ENCODE measurements around the gene CDH4. TPM values are rescaled to one million over a fixed set of nuclear protein-coding genes. Genes with fewer than 3 reads are reported as not detected.
A peak's percentile ranks its signal among the peaks of the same experiment; 100 is the strongest.

Gene CDH4
- total RNA-seq, 1 experiment from 2014 or later, result 3.9 TPM

DNA sequence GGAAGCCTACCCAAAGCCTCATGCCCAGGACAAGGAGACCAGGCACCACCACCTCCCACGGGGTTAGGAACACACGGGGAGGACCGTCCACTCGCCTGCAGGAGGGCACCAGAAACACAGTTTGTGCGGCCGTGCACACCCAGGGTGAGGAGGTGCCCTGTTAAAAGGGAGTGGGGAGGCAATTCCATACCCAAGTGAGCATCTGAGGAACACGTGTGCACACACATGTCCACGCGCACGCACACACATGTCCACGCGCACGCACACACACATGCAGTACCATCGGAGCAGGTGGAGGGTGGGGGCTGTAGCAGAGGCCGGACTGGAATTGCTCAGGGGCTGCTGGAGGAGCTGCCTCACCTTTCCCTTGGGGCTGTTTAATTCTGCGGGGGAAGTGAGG lies 554.3 kb downstream of the CDH4 start:
- H3K4me3 ChIP-seq (ENCODE audit: insufficient read depth, low read depth, low read length), result no peak overlapping the region
- DNase-seq, result peak; percentile 29
- no peaks in the 10 kb centered on the region for H3K36me3 ChIP-seq (replicated peaks; ENCODE audit: control insufficient read depth, insufficient read depth, low read length)
- no peaks in the 10 kb centered on the region for H3K27me3 ChIP-seq (ENCODE audit: control insufficient read depth, insufficient read depth, low read length)

- DNase-seq, result peak; percentile 55
- Histone ChIP-seq H3K36me3 (replicated peaks; ENCODE audit: control insufficient read depth, insufficient read depth, low read length) (no peaks in the 10 kb centered on the region), H3K4me3 (ENCODE audit: insufficient read depth, low read depth, low read length) (no peak overlapping the region), H3K27me3 (ENCODE audit: control insufficient read depth, insufficient read depth, low read length) (no peaks in the 10 kb centered on the region)
Measured at GRCh38 chr20:61806995-61807394, 554.9 kb downstream of the CDH4 start.

DNA sequence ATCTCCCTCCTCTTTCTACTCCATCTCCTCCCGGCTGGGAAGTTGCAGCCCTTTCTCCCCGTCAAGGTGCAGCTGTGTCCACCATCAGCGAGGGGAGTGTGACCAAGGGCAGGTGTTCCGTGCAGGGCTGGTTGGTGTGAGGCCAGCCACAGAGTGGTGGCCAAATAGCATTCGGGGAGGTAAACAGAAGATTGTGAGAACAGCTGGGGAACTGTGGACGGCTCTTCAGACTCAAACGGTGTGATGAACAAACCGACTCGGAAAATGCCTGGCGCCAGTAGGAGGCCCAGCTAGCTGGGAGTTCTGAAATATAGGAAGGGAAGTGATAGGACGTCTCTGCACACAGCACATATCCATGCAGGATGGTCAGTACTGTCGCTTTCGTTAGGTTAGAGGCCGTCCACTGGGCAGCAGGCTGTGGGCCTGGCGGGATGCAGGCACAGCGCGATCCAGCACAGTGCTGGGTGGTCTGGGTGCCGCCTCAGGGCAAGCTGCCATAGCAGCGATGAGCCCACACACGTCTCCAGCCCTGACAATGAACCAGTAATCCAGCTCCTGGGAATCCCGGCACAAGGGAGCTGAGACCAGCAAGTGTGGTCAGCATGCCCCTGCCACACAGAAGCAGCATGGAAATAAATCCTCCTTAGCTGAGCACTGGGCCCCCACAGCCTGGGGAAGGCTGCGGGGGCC lies 555.6 kb downstream of the CDH4 start:
- peak; percentile 67 for DNase-seq
- Histone ChIP-seq H3K36me3 (replicated peaks; ENCODE audit: control insufficient read depth, insufficient read depth, low read length) (no peaks in the 10 kb centered on the region), H3K4me3 (ENCODE audit: insufficient read depth, low read depth, low read length) (no peak overlapping the region), H3K27me3 (ENCODE audit: control insufficient read depth, insufficient read depth, low read length) (no peaks in the 10 kb centered on the region)

- peak; percentile 66 for DNase-seq
- no peaks in the 10 kb centered on the region for H3K36me3 ChIP-seq (replicated peaks; ENCODE audit: control insufficient read depth, insufficient read depth, low read length)
- H3K27me3 ChIP-seq (ENCODE audit: control insufficient read depth, insufficient read depth, low read length), result no peaks in the 10 kb centered on the region
- H3K4me3 ChIP-seq (ENCODE audit: insufficient read depth, low read depth, low read length), result no peak overlapping the region
Measured at GRCh38 chr20:61808447-61808846, 556.4 kb downstream of the CDH4 start.

DNA sequence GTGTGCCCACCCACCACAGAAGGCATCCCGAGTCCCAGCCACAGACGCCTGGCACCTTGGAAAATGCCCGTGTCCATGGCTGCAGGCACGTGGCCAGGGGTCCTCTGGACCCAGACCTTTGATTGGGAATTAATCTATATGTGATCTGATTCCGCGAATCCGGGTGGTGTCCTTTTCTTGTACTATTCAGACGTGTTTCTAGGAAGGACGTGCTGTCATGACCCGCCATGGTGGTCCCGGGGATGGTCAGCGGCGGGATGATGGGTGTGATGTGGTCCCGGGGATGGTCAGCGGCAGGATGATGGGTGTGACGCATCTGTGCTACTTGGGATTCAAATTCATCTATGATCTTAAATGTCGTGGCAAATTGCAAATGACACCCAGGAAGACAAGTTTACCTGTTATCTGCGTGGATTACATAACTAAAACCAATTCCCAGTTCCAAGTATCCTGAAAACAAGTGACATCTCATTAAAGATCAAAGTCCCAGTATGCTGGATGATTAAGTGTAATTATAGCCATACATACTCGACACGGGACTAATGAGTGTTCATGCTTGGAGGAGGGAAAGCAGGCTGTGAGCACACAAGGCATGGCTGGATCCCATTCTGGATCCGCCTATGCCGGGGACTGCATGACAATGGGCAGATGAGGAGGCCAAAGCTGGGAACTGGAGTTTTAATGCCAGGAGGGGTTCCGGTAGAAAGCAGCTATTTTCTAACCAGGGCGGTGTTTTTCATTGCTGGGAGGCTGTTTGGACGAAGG lies 557.1 kb downstream of the CDH4 start:
- no peaks in the 10 kb centered on the region for H3K36me3 ChIP-seq (replicated peaks; ENCODE audit: control insufficient read depth, insufficient read depth, low read length)
- DNase-seq, result peak; percentile 70
- no peaks in the 10 kb centered on the region for H3K27me3 ChIP-seq (ENCODE audit: control insufficient read depth, insufficient read depth, low read length)
- H3K4me3 ChIP-seq (ENCODE audit: insufficient read depth, low read depth, low read length), result no peak overlapping the region

DNA sequence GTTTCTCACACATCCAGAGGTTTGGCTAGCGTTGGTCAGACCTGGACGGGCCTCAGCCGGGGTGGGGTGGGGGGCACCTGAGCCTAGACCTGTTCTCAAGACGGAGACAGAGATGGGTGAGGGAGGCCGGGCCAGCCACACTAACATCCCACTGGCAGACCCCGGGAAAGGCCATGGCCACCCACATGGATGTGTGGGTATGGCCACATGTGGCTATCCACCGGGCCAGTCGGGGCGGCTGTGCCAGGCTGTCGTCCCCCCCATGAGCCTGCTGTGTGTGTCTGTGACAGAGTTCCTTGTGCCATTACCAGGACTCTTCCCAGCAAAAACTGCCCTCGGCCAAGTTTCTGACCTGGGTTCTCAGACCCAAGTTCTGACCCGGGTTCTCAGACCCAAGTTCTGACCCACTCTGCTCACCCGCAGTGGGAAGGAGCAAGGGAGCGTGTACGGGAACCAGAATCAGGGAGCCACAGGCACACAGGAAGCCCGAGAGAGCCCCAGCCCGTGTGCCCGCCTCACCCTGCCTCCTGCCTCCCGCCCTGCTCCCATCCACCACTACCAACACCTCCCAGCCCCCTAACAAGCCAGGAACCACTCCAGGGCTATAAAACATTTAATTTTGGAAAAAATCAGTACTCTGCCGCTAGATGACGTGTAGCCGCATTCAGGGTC lies 558.1 kb downstream of the CDH4 start:
- H3K36me3 ChIP-seq (replicated peaks; ENCODE audit: control insufficient read depth, insufficient read depth, low read length), result no peaks in the 10 kb centered on the region
- no peak overlapping the region for H3K4me3 ChIP-seq (ENCODE audit: insufficient read depth, low read depth, low read length)
- no peaks in the 10 kb centered on the region for H3K27me3 ChIP-seq (ENCODE audit: control insufficient read depth, insufficient read depth, low read length)
- peak; percentile 48 for DNase-seq

DNA sequence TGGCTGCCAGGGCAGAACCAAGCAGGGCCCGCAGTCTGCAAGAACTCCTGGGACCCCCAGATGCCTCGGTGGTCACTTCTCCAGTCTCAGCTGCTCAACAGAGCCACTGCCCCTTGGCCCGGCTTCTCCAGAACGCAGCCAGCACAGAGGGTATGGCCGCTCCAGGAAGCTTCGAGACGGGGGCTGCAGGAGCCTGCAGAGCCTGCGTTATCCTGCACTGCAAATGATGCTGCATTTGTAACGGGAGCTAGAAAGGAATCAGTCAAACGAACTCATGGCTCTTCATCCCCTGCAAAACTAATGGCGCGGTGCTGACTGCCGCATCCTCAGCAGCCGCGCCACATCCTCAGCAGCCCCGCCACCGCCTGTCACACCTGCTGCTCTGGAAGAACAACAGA lies 558.7 kb downstream of the CDH4 start:
- H3K27me3 ChIP-seq (ENCODE audit: control insufficient read depth, insufficient read depth, low read length), result no peaks in the 10 kb centered on the region
- H3K4me3 ChIP-seq (ENCODE audit: insufficient read depth, low read depth, low read length), result no peak overlapping the region
- DNase-seq, result peak; percentile 51
- no peaks in the 10 kb centered on the region for H3K36me3 ChIP-seq (replicated peaks; ENCODE audit: control insufficient read depth, insufficient read depth, low read length)

- DNase-seq, result peak; percentile 59
- Histone ChIP-seq H3K4me3 (ENCODE audit: insufficient read depth, low read depth, low read length) (no peak overlapping the region), H3K36me3 (replicated peaks; ENCODE audit: control insufficient read depth, insufficient read depth, low read length) (no peaks in the 10 kb centered on the region), H3K27me3 (ENCODE audit: control insufficient read depth, insufficient read depth, low read length) (no peaks in the 10 kb centered on the region)
Measured at GRCh38 chr20:61811166-61811565, 559.1 kb downstream of the CDH4 start.

- DNase-seq, result peak; percentile 57
- H3K27me3 ChIP-seq (ENCODE audit: control insufficient read depth, insufficient read depth, low read length), result no peaks in the 10 kb centered on the region
- H3K36me3 ChIP-seq (replicated peaks; ENCODE audit: control insufficient read depth, insufficient read depth, low read length), result no peaks in the 10 kb centered on the region
- no peak overlapping the region for H3K4me3 ChIP-seq (ENCODE audit: insufficient read depth, low read depth, low read length)
Measured at GRCh38 chr20:61812121-61812844, 560.2 kb downstream of the CDH4 start.

GRCh38 chr20:61812845-61813485 lies 560.9 kb downstream of the CDH4 start:
- Histone ChIP-seq H3K4me3 (ENCODE audit: insufficient read depth, low read depth, low read length) (no peak overlapping the region), H3K27me3 (ENCODE audit: control insufficient read depth, insufficient read depth, low read length) (no peaks in the 10 kb centered on the region), H3K36me3 (replicated peaks; ENCODE audit: control insufficient read depth, insufficient read depth, low read length) (no peaks in the 10 kb centered on the region)
- DNase-seq, result peak; percentile 45

- peak; percentile 47 for DNase-seq
- no peaks in the 10 kb centered on the region for H3K36me3 ChIP-seq (replicated peaks; ENCODE audit: control insufficient read depth, insufficient read depth, low read length)
Measured at GRCh38 chr20:61813791-61814190, 561.7 kb downstream of the CDH4 start.

DNA sequence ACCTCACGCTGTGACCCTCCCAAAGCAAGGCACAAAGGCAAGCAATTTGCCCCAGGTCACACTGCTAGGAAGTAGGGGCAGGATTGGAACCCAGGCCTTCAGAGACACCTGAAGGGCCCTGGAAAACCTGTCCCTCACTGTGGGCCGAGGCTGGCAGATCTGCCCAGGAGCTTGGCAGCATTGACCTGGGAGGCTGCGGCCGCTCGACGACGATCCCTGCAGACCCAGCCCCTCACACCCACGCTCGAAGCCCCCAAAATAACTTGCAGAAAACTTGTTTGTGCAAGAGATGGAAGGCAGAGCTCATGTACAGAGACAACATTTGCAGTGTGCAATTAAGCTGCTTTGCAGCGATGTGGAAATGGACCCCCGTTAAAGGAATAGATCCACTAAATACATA lies 562.2 kb downstream of the CDH4 start:
- DNase-seq, result no peak
- Histone ChIP-seq H3K27me3 (ENCODE audit: control insufficient read depth, insufficient read depth, low read length) (no peaks in the 10 kb centered on the region), H3K36me3 (replicated peaks; ENCODE audit: control insufficient read depth, insufficient read depth, low read length) (no peaks in the 10 kb centered on the region), H3K4me3 (ENCODE audit: insufficient read depth, low read depth, low read length) (no peak overlapping the region)

More at GRCh38 chr20:61813791-61814190, 561.7 kb downstream of the CDH4 start:
- H3K4me3 ChIP-seq (ENCODE audit: insufficient read depth, low read depth, low read length), result no peak overlapping the region
- H3K27me3 ChIP-seq (ENCODE audit: control insufficient read depth, insufficient read depth, low read length), result no peaks in the 10 kb centered on the region

DNA sequence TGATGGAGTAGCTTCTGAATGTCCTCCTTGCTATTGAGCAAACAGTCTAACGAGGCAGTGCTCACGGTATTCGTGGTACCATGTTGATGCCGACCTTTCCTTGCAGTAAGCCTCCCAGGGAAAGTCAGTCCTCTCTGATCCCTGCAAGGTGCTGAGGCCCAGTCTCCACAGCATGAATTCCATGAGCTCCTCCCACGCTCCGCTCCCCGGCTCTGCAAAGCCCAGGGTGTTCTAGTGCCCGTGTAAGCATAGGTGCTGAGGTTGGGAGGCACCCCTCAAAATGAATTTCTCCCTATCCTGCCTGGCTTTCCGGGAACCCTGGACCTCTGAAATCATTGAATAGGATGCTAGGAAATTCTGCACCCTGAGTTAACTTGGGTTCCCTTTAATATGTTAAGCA lies 562.7 kb downstream of the CDH4 start:
- Histone ChIP-seq H3K36me3 (replicated peaks; ENCODE audit: control insufficient read depth, insufficient read depth, low read length) (no peaks in the 10 kb centered on the region), H3K4me3 (ENCODE audit: insufficient read depth, low read depth, low read length) (no peak overlapping the region), H3K27me3 (ENCODE audit: control insufficient read depth, insufficient read depth, low read length) (no peaks in the 10 kb centered on the region)
- peak; percentile 39 for DNase-seq

DNA sequence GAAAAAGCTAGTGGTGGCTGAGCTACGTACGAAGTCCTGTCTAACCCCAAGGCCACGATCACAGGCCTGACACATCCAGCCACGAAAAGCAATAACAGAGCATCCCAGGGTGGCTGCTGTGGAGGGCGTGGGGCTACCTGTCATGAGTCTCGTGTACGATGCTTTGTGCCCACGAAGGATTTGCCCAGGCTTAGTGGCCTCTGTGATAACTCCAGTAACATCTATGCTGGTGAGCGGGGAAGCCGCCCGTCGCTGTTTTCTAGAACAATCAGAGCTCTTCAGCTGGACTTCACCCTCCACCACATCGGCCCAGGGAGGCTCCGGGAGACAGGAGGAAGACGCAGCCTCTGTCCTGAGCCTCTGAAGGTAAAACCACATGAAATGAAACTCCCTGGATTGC lies 563.1 kb downstream of the CDH4 start:
- no peaks in the 10 kb centered on the region for H3K36me3 ChIP-seq (replicated peaks; ENCODE audit: control insufficient read depth, insufficient read depth, low read length)
- no peak overlapping the region for H3K4me3 ChIP-seq (ENCODE audit: insufficient read depth, low read depth, low read length)
- no peaks in the 10 kb centered on the region for H3K27me3 ChIP-seq (ENCODE audit: control insufficient read depth, insufficient read depth, low read length)
- no peak for DNase-seq
